Activated T-cell treated with anti-CD3 and anti-CD28 coated beads, Interleukin-2, amount 50 U/mL, for 4 hours (primary cell): ENCODE measurements around the gene FAM13A. TPM values are rescaled to one million over a fixed set of nuclear protein-coding genes. Genes with fewer than 3 reads are reported as not detected.
A peak's percentile ranks its signal among the peaks of the same experiment; 100 is the strongest.

ENCODE experiments used
- ATAC-seq, 2 donors: fragments of 200-7000 bp; cut with Tn5 transposase; one replicate each; pipeline ENCODE4 v1.10.0; 2021
- DNase-seq: peaks from one replicate; pipeline ENCODE4 v3.0.0-alpha.2; 2020
- H3K27me3 Mint-ChIP-seq: one replicate; pipeline ENCODE4 v1.8.0; 2021; ENCODE audit warnings: low read depth, mixed read lengths
- H3K36me3 Mint-ChIP-seq: one replicate; pipeline ENCODE4 v1.8.0; 2022; ENCODE audit warnings: mixed read lengths; ENCODE audit not compliant: insufficient read depth
- H3K4me1 Mint-ChIP-seq: one replicate; pipeline ENCODE4 v1.8.0; 2021; ENCODE audit warnings: low read depth, mixed read lengths
- H3K4me3 Mint-ChIP-seq: one replicate; pipeline ENCODE4 v1.8.0; 2021; ENCODE audit warnings: mild to moderate bottlenecking, moderate library complexity, mixed read lengths
- H3K9me3 Mint-ChIP-seq: one replicate; pipeline ENCODE4 v1.8.0; 2021; ENCODE audit warnings: mixed read lengths
- total RNA-seq, 3 donors: library from RNA; stranded (reverse); gene quantifications; one replicate each; pipeline ENCODE4 v1.2.1, GENCODE V29; 2021

The FAM13A gene
- total RNA-seq, 3 donors from 2014 or later, result 0.38 to 0.86 (median 0.63) TPM

DNA sequence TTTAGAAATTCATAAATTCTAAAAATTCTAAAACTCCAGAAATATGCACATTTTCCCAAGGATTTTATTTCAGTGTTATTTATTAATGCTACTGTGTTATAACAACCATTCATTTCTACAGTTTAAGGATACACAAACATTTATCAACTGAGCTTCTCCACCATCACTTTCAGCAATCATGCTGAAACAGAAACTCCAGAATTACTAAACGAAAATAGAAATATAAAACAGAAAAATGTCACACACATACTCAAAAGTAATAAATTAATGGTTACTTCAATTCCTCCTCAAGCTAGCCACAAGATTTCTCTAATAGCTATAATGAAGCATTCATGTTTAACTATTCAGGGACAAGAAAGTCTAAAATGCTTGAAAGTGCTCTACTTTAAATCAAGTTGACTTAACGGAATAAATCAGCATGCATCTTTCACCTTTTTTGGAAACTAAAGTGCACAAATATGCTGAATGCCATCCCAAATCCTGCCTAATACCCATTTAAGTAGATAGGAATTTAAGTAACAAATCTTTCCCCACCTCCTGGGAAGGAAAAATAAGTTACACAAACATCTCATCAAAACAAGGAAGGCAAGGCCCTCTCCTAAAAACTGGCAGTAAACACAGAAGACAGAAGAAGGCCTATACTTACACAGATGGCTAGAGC lies 563 bp downstream of the FAM13A start:
- Mint-ChIP-seq H3K4me3 (no peak overlapping the region), H3K36me3 (no peaks in the 10 kb centered on the region), H3K27me3 (no peaks in the 10 kb centered on the region), H3K9me3 (peaks cover 11% of the 10 kb centered on the region), H3K4me1 (peaks cover 3% of the 10 kb centered on the region)
- ATAC-seq (no peak), DNase-seq (no peak)

GRCh38 chr4:89055157-89056080 lies 1.6 kb downstream of the FAM13A start:
- Mint-ChIP-seq H3K27me3 (no peaks in the 10 kb centered on the region), H3K9me3 (peaks cover 6% of the 10 kb centered on the region), H3K4me1 (peaks cover 3% of the 10 kb centered on the region), H3K36me3 (no peaks in the 10 kb centered on the region), H3K4me3 (no peak overlapping the region)
- DNase-seq (no peak), ATAC-seq (peak; percentile 70 to 85)

DNA sequence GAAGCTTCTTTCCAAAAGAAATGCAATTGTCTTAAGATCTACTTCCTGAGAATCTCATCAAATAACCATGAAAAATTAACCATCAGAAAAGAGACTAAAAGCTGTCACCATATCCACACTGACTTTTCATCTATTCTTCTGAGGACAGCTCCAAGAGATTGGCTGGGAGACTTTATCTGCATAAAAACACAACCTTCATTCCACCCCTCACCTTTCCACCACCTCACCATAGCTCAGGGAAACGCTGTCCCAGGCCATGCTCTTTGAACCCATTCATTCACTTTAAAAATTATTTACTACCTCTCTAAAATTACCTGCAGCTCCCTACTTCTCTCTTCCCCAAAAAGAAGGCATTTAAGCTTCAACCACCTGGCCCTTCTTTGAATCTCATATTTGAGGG lies 2.4 kb downstream of the FAM13A start:
- DNase-seq (no peak), ATAC-seq (no peak)
- peaks cover 3% of the 10 kb centered on the region for H3K4me1 Mint-ChIP-seq
- peaks cover 4% of the 10 kb centered on the region for H3K9me3 Mint-ChIP-seq
- no peaks in the 10 kb centered on the region for H3K27me3 Mint-ChIP-seq
- H3K36me3 Mint-ChIP-seq, result no peaks in the 10 kb centered on the region
- no peak overlapping the region for H3K4me3 Mint-ChIP-seq

DNA sequence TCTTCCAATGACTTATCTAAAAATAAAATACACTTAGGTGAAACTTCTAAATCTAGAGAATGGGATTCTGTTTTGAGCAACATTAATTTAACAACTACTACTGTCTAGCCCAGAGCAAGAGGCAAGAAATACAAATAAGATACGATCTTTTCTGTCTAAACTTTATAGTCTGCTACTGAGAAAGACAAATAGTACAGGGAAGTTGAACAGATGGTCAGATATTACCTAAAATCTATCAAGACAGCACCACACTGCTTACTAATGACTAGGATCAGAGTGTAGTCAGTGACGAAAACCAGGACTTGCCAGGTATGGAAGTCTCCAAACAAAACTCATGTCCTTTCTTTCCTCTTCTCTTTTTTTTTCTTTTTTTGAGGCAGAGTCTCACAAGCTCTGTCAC lies 7.1 kb downstream of the FAM13A start:
- H3K9me3 Mint-ChIP-seq, result peaks cover 4% of the 10 kb centered on the region
- DNase-seq (no peak), ATAC-seq (no peak)
- no peak overlapping the region for H3K4me3 Mint-ChIP-seq
- no peaks in the 10 kb centered on the region for H3K4me1 Mint-ChIP-seq
- H3K36me3 Mint-ChIP-seq, result no peaks in the 10 kb centered on the region
- H3K27me3 Mint-ChIP-seq, result no peaks in the 10 kb centered on the region

GRCh38 chr4:89048906-89049601 lies 7.9 kb downstream of the FAM13A start:
- DNase-seq (no peak), ATAC-seq (no peak)
- no peak overlapping the region for H3K4me3 Mint-ChIP-seq

DNA sequence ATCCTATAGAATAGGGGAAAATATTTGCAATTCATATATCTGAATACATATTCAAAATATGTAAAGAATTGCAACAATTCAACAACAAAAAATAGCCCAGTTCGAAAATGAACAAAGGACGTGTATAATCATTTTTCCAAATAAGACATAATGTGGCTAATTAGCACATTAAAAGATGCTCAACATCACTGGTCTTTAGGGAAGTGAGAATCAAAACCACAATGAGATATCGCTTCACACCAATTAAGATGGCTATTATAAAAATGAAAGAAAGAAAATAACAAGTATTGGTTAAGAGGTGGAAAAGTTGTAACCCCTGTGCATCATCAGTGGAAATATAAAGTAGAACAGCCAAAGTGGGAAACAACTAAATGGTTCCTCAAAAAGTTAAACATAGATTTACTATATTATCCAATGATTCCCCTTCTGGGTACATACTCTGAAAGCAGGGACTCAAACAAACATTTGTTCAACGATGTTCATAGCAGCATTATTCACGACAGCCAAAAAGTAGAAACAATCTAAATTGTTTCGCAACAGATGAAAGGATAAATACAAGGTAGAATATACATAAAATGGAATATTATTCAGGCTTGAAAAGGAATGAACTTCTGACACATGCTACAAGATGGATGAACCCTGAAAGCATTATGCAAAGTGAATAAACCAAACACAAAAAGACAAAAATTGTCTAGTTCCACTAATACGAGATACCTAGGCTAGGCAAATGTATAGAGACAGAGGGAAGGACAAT lies 12.7 kb downstream of the FAM13A start:
- no peak overlapping the region for H3K4me3 Mint-ChIP-seq
- no peaks in the 10 kb centered on the region for H3K9me3 Mint-ChIP-seq
- H3K4me1 Mint-ChIP-seq, result no peaks in the 10 kb centered on the region
- no peaks in the 10 kb centered on the region for H3K36me3 Mint-ChIP-seq
- no peak for ATAC-seq
- H3K27me3 Mint-ChIP-seq, result peaks cover 6% of the 10 kb centered on the region
- DNase-seq, result no peak

More at GRCh38 chr4:89048906-89049601, 7.9 kb downstream of the FAM13A start:
- H3K36me3 Mint-ChIP-seq, result no peaks in the 10 kb centered on the region
- no peaks in the 10 kb centered on the region for H3K4me1 Mint-ChIP-seq
- no peaks in the 10 kb centered on the region for H3K27me3 Mint-ChIP-seq
- peaks cover 4% of the 10 kb centered on the region for H3K9me3 Mint-ChIP-seq

GRCh38 chr4:89042055-89042454 lies 14.9 kb downstream of the FAM13A start:
- Mint-ChIP-seq H3K27me3 (peaks cover 6% of the 10 kb centered on the region), H3K36me3 (no peaks in the 10 kb centered on the region), H3K9me3 (peaks cover 7% of the 10 kb centered on the region), H3K4me1 (no peaks in the 10 kb centered on the region), H3K4me3 (no peak overlapping the region)
- no peak for ATAC-seq
- no peak for DNase-seq

DNA sequence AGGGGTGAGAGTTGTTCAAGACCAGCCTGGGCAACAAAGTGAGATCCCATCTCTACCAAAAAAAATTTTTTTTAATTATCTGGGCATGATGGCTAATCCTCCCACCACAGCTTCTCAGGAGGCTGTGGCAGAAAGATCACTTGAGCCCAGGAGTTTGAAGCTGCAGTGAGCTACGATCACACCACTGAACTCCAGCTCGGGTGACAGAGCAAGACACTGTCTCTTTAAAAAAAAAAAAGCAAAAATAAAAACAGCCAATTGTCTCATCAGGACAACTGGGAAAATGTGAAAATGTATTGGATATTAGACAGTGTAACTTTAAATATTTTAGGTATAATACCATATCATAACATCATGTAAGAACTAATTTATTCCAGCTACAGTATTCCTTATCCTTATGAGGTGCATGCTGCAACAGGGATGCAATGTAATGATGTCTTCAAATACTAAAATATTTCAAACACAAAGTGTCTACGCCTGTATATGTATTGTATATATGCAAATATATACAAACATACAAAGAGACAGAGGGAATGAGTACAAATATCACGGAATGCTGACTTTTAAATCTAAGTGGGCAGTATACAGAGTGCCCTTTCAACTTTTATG lies 17.2 kb downstream of the FAM13A start:
- Mint-ChIP-seq H3K27me3 (peaks cover 6% of the 10 kb centered on the region), H3K9me3 (peaks cover 21% of the 10 kb centered on the region), H3K36me3 (peaks cover 7% of the 10 kb centered on the region), H3K4me3 (no peak overlapping the region), H3K4me1 (no peaks in the 10 kb centered on the region)
- DNase-seq, result no peak
- no peak for ATAC-seq

GRCh38 chr4:89036535-89036934 lies 20.4 kb downstream of the FAM13A start:
- peaks cover 6% of the 10 kb centered on the region for H3K27me3 Mint-ChIP-seq
- peaks cover 7% of the 10 kb centered on the region for H3K36me3 Mint-ChIP-seq
- H3K4me3 Mint-ChIP-seq, result no peak overlapping the region
- H3K4me1 Mint-ChIP-seq, result no peaks in the 10 kb centered on the region
- peaks cover 22% of the 10 kb centered on the region for H3K9me3 Mint-ChIP-seq
- no peak for DNase-seq
- no peak for ATAC-seq

- peaks cover 7% of the 10 kb centered on the region for H3K36me3 Mint-ChIP-seq
- H3K4me3 Mint-ChIP-seq, result no peak overlapping the region
- H3K9me3 Mint-ChIP-seq, result peaks cover 15% of the 10 kb centered on the region
- ATAC-seq (no peak), DNase-seq (no peak)
- H3K27me3 Mint-ChIP-seq, result peaks cover 2% of the 10 kb centered on the region
- peaks cover 4% of the 10 kb centered on the region for H3K4me1 Mint-ChIP-seq
These were observed 25.7 kb downstream of the FAM13A start for GRCh38 chr4:89031272-89031671.

DNA sequence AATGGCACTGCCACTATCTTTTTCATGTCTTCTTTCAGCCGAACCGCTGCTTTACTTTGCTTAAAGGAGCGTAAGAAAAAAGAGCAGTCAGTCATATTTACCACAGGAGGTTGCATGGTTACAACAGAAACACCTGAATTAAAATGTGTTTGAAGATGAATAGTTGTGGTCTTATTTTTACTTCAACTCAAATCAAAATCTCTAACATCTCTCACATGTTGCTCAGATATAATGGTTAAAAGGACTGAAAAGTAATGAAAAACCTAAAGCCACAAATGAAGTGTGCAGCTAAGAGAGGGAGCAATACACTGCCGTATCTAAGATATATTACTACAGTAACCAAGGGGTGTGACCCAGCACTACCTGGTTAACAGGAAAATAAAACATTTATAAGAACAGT lies 27.4 kb downstream of the FAM13A start:
- ATAC-seq, result peak in 1 of 2 donors; percentile 56

GRCh38 chr4:89026542-89026941 lies 30.4 kb downstream of the FAM13A start:
- DNase-seq (no peak), ATAC-seq (peak; percentile 19 to 63)
- peaks cover 2% of the 10 kb centered on the region for H3K27me3 Mint-ChIP-seq
- no peaks in the 10 kb centered on the region for H3K9me3 Mint-ChIP-seq
- H3K4me1 Mint-ChIP-seq, result peaks cover 4% of the 10 kb centered on the region
- no peaks in the 10 kb centered on the region for H3K36me3 Mint-ChIP-seq
- H3K4me3 Mint-ChIP-seq, result no peak overlapping the region

More for the DNA sequence above, 27.4 kb downstream of the FAM13A start:
- Mint-ChIP-seq H3K27me3 (peaks cover 2% of the 10 kb centered on the region), H3K36me3 (no peaks in the 10 kb centered on the region), H3K4me3 (no peak overlapping the region), H3K9me3 (no peaks in the 10 kb centered on the region), H3K4me1 (peaks cover 4% of the 10 kb centered on the region)
- DNase-seq, result no peak

- Mint-ChIP-seq H3K4me3 (no peak overlapping the region), H3K36me3 (no peaks in the 10 kb centered on the region), H3K27me3 (peaks cover 2% of the 10 kb centered on the region), H3K4me1 (peaks cover 2% of the 10 kb centered on the region), H3K9me3 (no peaks in the 10 kb centered on the region)
- DNase-seq (peak; percentile 40), ATAC-seq (peak; percentile 80 to 95)
These were observed 32.8 kb downstream of the FAM13A start for GRCh38 chr4:89024051-89024675.
